Left lung (tissue), 10 donors: ENCODE results near the gene RAB11FIP4. TPM values are rescaled to one million over a fixed set of nuclear protein-coding genes. Genes with fewer than 3 reads are reported as not detected.
A peak's percentile ranks its signal among the peaks of the same experiment; 100 is the strongest.

Experiments used
- ATAC-seq: fragments of 200-7000 bp; cut with Tn5 transposase; one replicate; pipeline ENCODE4 v1.9.1; 2020; ENCODE audit warnings: moderate library complexity
- DNase-seq, 4 donors: peaks; one replicate each; pipeline ENCODE4 v3.0.0-alpha.2; 2013 to 2020
- H3K27ac ChIP-seq, 2 donors: fragments of 200-600 bp; sonication (generic) in 1 of 2; one replicate each; pipeline versions ENCODE4 v1.5.0 to v1.8.0; 2020 to 2021
- H3K27me3 ChIP-seq, 2 donors: fragments of 200-600 bp; sonication (generic) in 1 of 2; one replicate each; pipeline versions ENCODE4 v1.5.0 to v1.8.0; 2020 to 2021
- H3K36me3 ChIP-seq, 2 donors: fragments of 200-600 bp; sonication (generic) in 1 of 2; one replicate each; pipeline versions ENCODE4 v1.5.0 to v1.8.0; 2020 to 2021
- H3K4me1 ChIP-seq, 2 donors: fragments of 200-600 bp; one replicate each; pipeline ENCODE4 v1.8.0; 2021
- H3K4me3 ChIP-seq, 2 donors: fragments of 200-600 bp; sonication (generic) in 1 of 2; one replicate each; pipeline versions ENCODE4 v1.5.0 to v1.8.0; 2020 to 2021; ENCODE audit warnings: mild to moderate bottlenecking in 1 of 2
- H3K9me3 ChIP-seq, 2 donors: fragments of 200-600 bp; sonication (generic) in 1 of 2; one replicate each; pipeline versions ENCODE4 v1.5.0 to v1.8.0; 2020 to 2021
- intact Hi-C, 2 donors: fragments of 100-400 bp; cut with DNase I; formaldehyde crosslinking; loops; one replicate each; pipeline versions ENCODE4 v1.11.2 to v1.14.2; 2022
- polyA plus RNA-seq, 6 donors: library from polyadenylated mRNA; unstranded; fragments of 120-200 nt; gene quantifications; one replicate each; pipeline ENCODE4 v1.2.1, GENCODE V29; 2013; ENCODE audit not compliant: insufficient read length in 6 of 6
- total RNA-seq, 2 donors: library from RNA; stranded (reverse); fragmentation: NEBNext Ultra II Directional; extraction: Animal tissue kit (Norgen Biotek cat#: 25700); gene quantifications; one replicate each; pipeline ENCODE4 v1.2.1, GENCODE V29; 2021
- TF ChIP-seq, protein P1 (sequence below), 2 donors: fragments of 200-600 bp; sonication (generic) in 1 of 2; IDR thresholded peaks; one replicate each; pipeline versions ENCODE4 v1.5.0 to v1.8.0; 2021; ENCODE audit warnings: antibody characterized with exemption in 2 of 2
- donor health status: DM: no; HTN: yes; CAD: no.
- donor health status: DM: no; HTN: no; CAD: no.

The RAB11FIP4 gene
- total and polyA plus RNA-seq, 8 donors: 7.2 to 19.9 (median 8.2) TPM

DNA sequence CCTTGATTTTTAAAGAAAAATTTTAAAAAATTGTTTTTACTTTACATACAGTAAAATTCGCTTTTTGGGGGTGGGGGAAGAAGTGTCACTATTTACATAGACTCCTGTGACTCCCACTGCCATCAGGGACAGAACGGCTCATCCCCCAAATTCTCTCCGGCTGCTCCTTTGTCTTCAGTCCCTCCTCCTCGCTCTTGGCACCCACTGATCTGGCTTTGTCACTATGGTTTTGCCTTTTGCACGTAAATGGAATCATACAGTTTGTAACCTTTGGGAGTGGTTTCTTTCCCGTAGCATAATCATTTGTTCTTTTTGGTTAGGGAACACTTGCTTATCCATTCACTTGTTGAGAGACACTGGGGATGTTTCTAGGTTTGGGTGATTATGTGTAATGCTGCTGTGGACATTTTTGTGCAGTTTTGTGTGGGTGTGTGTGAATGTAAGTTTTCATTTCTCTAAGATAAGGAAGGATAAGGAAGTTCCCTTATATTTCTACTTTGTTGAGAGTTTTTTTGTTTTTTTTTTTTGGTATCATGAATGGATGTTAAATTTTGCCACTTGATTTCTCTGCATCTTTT is 27.4 kb downstream of the RAB11FIP4 start:
- no peak for DNase-seq
- Histone ChIP-seq H3K27ac (no peak overlapping the region), H3K27me3 (no peaks in the 10 kb centered on the region), H3K36me3 (no peaks in the 10 kb centered on the region), H3K4me3 (no peak overlapping the region), H3K4me1 (peaks cover 0 to 24% of the 10 kb centered on the region in 2 donors), H3K9me3 (peaks cover 0 to 1% of the 10 kb centered on the region in 2 donors)
- intact Hi-C loops: no loop called here
- ATAC-seq: no peak
- TF ChIP-seq, protein P1, sequence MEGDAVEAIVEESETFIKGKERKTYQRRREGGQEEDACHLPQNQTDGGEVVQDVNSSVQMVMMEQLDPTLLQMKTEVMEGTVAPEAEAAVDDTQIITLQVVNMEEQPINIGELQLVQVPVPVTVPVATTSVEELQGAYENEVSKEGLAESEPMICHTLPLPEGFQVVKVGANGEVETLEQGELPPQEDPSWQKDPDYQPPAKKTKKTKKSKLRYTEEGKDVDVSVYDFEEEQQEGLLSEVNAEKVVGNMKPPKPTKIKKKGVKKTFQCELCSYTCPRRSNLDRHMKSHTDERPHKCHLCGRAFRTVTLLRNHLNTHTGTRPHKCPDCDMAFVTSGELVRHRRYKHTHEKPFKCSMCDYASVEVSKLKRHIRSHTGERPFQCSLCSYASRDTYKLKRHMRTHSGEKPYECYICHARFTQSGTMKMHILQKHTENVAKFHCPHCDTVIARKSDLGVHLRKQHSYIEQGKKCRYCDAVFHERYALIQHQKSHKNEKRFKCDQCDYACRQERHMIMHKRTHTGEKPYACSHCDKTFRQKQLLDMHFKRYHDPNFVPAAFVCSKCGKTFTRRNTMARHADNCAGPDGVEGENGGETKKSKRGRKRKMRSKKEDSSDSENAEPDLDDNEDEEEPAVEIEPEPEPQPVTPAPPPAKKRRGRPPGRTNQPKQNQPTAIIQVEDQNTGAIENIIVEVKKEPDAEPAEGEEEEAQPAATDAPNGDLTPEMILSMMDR (IDR thresholded peaks at IDR 0.05): no peak

DNA sequence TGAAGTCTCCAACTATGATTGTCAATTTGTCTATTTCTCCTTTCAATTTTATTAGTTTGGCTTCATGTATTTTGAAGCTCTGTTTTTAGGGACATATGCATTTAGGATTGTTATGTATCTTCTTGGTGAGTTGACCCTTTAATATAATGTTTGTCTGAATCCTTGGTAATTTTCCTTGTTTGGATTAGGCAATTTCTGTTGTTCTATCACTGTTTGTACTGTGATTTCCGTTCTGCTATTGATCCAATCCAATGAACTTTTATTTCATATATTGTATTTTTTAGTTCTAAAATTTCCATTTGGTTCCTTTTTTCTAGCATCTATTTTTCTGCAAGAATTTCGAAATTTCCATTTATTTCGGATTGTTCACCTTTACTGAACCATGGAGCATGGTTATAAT is 31.0 kb downstream of the RAB11FIP4 start:
- TF ChIP-seq, protein P1 (IDR thresholded peaks at IDR 0.05): no peak
- Histone ChIP-seq H3K27ac (no peak overlapping the region), H3K4me1 (no peaks in the 10 kb centered on the region), H3K9me3 (peaks cover 0 to 1% of the 10 kb centered on the region in 2 donors), H3K27me3 (peaks cover 0 to 17% of the 10 kb centered on the region in 2 donors), H3K4me3 (no peak overlapping the region), H3K36me3 (no peaks in the 10 kb centered on the region)
- DNase-seq (no peak), ATAC-seq (no peak)
- intact Hi-C loops: no loop called here

DNA sequence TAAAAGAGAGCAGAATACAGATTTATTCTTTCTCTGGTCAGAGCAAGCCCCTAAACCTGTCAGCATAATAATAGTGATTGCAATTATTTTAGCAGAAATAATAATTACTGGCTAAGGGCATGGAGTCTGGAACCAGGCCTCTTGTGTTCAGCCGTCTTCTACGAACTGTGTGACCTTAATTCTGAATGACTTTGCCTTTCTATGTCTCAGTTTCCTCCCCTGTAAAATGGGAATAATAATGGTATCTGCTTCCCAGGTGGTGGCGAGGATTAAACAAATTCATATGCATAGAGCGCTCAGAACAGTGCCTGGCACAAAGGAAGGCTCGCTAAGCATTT is 33.4 kb downstream of the RAB11FIP4 start:
- intact Hi-C loops: no loop called here
- no peak overlapping the region for H3K27ac ChIP-seq
- H3K36me3 ChIP-seq: no peaks in the 10 kb centered on the region
- DNase-seq (no peak), ATAC-seq (no peak)
- TF ChIP-seq, protein P1 (IDR thresholded peaks at IDR 0.05): no peak
- peaks cover 0 to 1% of the 10 kb centered on the region in 2 donors for H3K9me3 ChIP-seq
- H3K27me3 ChIP-seq: peaks cover 0 to 39% of the 10 kb centered on the region in 2 donors
- no peak overlapping the region for H3K4me3 ChIP-seq
- H3K4me1 ChIP-seq: no peaks in the 10 kb centered on the region

DNA sequence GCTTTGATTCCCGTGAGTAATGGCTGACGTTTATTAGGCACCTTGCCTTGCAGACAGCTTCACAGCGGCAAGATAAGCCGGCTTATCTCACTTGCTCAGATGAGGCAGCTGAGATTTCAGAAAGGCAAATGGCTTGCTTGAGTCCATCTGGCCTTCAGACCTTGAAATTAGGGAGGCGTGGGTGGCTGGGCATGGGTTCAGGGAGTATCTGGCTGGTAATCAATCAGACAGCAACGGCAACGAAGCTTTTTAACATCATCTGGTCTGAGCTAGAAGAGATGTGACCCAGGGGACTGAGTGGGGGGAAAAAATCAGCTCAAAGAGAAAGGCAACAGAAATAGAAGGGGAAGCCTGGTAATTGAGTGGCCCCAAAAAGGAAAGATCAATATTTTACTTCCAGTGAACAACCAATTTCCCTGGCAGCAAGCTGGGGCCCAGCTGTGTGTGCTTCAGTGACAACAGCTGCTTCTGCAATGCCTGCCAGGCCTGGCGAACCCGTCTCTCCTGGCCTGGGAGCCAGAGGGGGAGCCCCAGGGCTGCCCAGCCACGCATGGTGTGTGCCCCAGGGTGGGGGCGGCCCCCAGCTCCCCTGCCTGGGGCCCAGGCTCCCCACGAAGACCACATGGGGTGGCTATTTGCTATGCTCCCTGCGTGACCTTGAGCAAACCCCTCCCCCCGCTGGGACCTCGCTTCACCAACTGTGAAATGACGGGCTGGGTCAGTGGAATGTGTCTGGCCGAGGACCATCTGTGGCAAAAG is 34.0 kb downstream of the RAB11FIP4 start:
- H3K4me3 ChIP-seq: no peak overlapping the region
- ATAC-seq: no peak
- TF ChIP-seq, protein P1 (IDR thresholded peaks at IDR 0.05): no peak
- H3K27ac ChIP-seq: no peak overlapping the region
- H3K4me1 ChIP-seq: no peaks in the 10 kb centered on the region
- no peaks in the 10 kb centered on the region for H3K36me3 ChIP-seq
- peak in 2 of 4 donors; percentile 58 to 64 for DNase-seq
- H3K27me3 ChIP-seq: peaks cover 0 to 43% of the 10 kb centered on the region in 2 donors
- H3K9me3 ChIP-seq: peaks cover 0 to 1% of the 10 kb centered on the region in 2 donors
- intact Hi-C loops: no loop called here

DNA sequence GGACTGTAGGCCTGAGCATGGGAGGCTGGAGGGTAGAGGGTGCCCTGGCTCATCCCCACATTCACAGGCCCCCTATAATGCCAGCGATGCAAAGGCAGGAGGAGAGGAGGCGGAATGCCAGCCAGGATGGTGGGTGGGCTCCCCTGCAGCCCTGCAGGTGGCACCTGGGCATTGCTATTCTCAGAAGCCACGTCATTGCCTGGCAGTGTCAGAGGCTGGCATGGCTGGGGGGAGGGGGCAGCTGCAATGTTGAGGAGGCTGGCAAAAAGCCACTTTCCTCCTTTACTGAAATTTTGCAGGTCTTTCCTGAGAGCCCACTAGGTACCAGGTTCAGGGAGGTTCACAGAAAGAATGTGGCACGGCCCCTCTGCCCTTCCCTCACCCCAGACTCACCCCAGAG is 36.2 kb downstream of the RAB11FIP4 start:
- DNase-seq: no peak
- H3K27ac ChIP-seq: no peak overlapping the region
- no peaks in the 10 kb centered on the region for H3K36me3 ChIP-seq
- intact Hi-C loops: no loop called here
- peaks cover 0 to 63% of the 10 kb centered on the region in 2 donors for H3K27me3 ChIP-seq
- peaks cover 0 to 1% of the 10 kb centered on the region in 2 donors for H3K9me3 ChIP-seq
- TF ChIP-seq, protein P1 (IDR thresholded peaks at IDR 0.05): no peak
- H3K4me3 ChIP-seq: no peak overlapping the region
- no peak for ATAC-seq
- no peaks in the 10 kb centered on the region for H3K4me1 ChIP-seq
